COLO668 (cell line): Measurements from ENCODE around the gene PDX1.
"Not testable (repeated sequence)": the region's sequence is repeated elsewhere in the genome, so short reads cannot be mapped to it uniquely, and the experiment has no call there.

Experiments used
- DNase-seq: peaks from one replicate; lab custom pipeline; 2025; ENCODE audit not compliant: unreplicated experiment; lab: John Stamatoyannopoulos, UW

The PDX1 gene

GRCh38 chr13:27954406-27954851 lies 34.6 kb downstream of the PDX1 start:
- DNase-seq: peak; percentile 94

GRCh38 chr13:27955014-27955591 lies 35.3 kb downstream of the PDX1 start:
- DNase-seq: no peak

DNA sequence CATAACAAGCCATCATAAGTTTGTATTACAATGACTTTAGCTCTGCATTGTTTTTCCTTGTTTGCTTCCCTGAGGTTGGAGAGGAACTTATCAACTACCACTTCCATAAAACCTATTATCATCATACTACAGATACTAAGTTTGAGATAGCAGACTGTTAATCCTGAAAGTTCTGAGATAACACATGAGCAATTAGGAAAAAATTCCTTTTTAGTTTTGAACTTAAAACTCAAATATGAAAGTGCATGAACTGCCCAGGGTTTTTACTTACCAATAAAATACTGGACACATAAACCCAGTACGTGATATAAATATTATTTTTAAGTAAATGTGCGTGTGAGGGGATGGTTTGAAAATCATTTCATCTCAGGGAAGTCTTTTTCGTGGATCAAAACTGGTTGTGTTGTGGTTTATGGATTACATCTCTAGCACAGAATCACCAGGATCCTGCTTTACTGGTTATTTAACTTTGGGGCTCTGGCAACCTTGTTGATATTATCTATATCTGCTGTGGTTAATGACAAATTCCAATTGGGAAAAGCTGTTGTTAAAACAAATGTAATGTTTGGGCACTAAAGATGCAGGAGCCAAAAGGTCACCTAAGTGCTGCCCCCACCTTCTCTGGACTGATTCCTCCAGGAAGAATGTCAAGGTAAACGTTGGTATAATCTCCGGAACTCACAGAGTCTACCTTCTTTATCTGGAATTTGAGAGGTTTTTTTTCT lies 36.9 kb downstream of the PDX1 start:
- DNase-seq: no peak

GRCh38 chr13:27959976-27960361 lies 40.2 kb downstream of the PDX1 start:
- DNase-seq: no peak

DNA sequence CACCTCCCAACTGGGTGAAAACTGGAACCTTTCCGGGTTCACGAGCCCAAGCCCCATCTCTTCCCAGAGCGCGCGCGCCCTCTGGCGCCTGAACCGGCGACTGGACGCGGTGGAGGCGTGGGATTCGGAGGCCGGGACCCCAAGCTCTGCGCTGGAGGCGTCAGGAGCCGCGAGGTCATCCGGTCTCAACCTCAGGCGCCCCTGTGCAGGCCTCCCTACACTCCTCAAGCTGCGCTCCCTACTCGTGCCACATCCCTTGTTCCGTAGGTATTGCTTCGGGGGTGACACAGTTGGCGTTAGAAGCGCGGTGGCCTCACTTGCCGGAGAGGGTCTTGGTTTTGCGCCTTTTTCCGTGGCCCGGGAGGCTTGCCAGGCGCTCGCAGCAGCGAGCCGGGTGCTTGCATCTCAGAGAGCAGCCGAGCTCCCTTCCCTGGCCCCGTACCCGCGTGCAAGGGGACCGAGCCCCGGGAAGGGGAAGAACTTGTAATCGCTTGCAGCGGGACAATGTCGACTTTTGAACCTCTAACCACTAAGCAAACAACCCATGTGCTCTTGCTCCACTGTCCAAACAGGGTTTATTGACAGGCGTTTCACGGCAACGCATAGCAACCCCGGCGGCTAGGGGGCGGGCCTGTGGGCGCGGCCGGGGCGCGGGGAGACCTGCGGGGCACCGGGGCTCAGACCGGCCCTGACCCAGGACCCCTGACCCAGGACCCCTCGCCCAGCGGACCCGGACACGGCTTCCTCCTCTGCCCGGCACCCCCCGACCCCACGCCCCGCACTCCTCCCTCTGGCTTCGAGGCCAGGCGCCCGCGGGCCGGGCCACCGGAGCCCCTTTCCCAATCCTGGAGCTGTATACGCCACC lies 40.8 kb downstream of the PDX1 start:
- DNase-seq: peak; percentile 98

- DNase-seq: no peak
Measured at GRCh38 chr13:27961227-27962085, 41.7 kb downstream of the PDX1 start.

DNA sequence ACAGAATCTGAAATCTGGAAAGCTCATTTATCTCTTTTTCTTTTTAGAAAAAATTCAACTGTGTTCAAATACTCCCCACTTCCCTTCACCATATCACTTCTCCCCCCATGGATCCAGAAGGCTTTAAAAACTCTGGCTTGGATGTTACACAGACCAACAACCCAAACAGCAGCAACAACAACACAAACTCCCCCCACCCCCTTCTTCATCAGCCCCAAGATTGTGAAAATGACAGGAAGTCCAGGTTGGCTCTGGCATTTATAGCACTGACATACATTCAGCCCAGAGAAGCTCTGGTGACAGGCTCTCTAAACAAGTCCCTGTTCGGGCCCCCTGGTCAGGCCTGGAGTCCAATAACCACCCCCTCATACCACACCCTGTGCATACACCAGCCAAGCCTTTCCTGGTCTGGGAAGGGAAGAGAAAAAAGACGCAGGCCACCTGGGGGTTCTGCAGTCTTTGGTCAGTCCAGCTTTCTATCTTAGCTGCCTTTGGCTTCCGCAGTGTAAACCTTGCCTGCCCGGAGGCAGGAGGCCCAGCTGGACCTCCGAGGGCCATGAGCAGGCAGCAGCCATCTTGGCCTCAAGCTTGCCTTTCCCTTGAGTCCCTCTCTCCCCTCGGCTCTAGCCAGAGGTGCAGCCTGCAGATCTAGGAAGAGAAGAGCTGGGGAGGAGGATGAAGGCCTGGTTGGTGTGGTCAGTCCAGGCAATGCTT lies 42.5 kb downstream of the PDX1 start:
- no peak for DNase-seq

GRCh38 chr13:27962982-27963381 lies 43.2 kb downstream of the PDX1 start:
- no peak for DNase-seq

GRCh38 chr13:27963491-27963890 lies 43.7 kb downstream of the PDX1 start:
- no peak for DNase-seq

DNA sequence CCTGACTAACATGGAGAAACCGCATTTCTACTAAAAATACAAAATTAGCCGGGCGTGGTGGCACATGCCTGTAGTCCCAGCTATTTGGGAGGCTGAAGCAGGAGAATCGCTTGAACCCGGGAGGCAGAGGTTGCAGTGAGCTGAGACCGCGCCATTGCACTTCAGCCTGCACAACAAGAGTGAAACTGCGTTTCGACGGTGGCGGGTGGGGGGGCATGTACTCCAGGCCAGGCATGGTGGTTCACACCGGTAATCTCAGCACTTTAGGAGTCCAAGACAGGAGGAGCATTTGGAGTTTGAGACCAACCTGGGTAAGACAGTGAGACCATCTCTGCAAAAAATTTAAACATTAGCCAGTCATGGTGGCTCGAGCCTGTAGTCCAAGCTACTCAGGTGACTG lies 44.4 kb downstream of the PDX1 start:
- not testable (repeated sequence) for DNase-seq

DNA sequence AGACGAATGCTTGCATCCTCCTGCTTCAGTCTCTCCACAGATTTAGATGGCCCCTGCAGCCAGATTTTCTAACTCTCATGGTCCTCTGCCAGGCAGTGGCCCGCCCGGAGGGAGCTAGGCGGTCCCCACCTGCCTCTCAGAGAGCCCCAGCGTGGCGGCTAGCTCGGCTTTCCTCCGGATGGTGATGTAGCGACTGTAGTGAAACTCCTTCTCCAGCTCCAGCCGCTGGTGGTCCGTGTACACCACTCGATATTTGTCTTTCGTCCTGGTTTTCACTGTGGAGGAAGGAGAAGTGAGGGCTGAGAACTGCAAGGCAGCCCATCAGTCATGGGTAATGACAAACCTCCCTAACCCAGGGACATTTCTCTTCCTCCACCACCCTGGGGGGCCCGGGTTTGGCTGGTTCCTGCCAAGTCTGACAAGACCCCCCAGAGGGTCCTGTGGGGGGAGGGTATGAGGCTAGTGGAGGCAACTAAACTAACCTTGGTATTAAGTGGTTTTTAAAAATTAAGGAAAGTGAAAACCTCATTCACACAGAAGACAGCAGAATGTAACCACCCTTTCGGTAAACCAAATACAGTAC lies 45.0 kb downstream of the PDX1 start:
- no peak for DNase-seq

DNA sequence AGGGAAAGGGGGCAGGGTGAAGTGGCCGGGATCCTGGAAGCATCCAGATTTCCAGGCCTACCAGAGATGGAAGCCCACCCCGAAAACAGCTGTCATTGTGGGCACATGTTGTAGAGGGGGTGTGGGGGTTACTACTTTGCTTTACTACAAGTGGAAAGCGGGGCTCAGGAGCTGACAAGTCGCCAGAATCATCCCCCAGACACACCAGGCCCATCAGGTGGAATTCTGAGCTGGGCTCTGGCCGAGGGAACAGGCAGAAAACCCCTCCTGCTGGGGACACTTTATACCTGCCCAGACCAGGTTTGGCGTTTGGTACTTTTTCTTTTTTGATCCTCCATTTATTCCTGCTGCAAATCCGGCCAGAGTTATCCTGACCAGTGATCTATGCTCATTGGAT lies 45.5 kb downstream of the PDX1 start:
- DNase-seq: no peak

- no peak for DNase-seq
Measured at GRCh38 chr13:27965740-27966640, 46.2 kb downstream of the PDX1 start.

GRCh38 chr13:27966641-27967202 lies 46.9 kb downstream of the PDX1 start:
- DNase-seq: no peak

GRCh38 chr13:27967203-27967735 lies 47.5 kb downstream of the PDX1 start:
- no peak for DNase-seq

DNA sequence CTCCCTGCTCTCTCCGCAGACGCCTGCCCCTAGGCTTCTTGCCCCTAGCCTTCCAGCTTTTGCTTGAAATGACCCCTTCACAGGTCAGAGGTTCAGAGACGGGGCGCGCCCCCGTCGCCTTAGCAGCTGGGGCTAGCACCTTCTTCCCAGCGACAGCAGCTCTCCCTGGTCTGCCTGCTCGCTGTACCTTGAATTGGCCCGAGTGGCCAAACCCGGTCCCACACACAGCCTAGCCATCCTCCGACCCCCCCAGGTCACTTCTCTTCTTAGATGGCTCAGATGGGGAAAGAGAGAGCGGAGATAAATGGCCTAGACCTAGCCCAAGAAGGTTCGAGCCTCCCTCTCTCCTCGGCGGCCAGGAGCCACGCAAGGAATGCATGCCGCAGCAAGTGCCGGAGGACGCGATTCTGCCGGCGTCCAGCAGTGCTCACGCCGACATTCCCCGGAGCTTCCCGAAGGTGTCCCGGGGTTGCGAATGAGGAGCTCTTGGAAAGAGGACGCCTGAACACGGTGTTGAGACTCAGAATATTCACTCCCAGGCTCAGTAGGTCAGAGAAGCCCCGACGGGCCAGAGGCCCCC lies 48.0 kb downstream of the PDX1 start:
- DNase-seq: peak; percentile 71

DNA sequence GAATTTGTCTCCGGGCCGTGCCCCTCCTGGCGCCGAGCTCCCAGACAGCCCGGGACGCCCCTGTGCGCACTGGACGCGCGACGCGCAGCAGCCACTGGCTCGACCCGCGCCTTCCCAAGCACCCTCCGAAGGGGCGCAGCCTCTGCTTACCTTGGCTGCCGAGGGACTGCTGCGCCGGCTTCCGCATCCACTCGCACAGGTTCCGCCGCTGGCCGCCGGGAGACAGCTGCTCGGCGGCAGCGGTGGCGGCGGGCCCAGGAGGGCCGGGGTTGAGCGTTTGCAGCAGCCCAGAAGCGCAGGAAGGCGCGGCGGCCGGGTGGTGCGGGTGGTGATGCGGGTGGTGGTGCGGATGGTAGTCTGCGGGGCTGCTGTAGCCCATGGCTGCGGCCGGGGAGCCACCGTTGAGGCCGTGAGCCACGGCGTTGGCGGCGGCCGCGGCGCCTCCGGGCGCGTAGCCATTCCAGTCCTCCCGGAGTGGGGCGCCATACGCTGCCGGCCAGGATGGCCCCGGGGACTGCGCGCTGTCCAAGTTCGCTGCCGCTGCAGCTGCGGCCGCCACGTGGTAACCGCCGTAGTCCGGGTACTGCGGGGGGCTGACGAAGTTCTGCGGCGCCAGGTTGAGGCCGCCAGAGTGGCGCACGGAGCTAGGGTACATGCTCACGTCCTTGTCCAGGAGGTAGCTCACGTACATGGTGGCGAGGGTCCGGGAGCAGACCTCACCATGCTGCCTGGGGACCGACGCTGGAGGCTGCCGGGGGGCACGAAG lies 48.7 kb downstream of the PDX1 start:
- DNase-seq: peak; percentile 90
